Esophagus muscularis mucosa (tissue), 4 donors: ENCODE data around the gene ROBO4. TPM values are rescaled to one million over a fixed set of nuclear protein-coding genes. Genes with fewer than 3 reads are reported as not detected.

Source experiments
- DNase-seq: peaks from one replicate; pipeline ENCODE4 v3.0.0-alpha.2; 2017; ENCODE audit errors: extremely low spot score
- H3K27ac ChIP-seq, 4 donors: fragments of 200-600 bp; sonication (generic); replicated peaks in 1 of 4; 1 replicate in 3 of 4; 2 replicates in 1 of 4; pipeline ENCODE4 v1.5.1; 2016 to 2019; ENCODE audit warnings: mild to moderate bottlenecking in 1 of 4
- H3K27me3 ChIP-seq, 4 donors: fragments of 200-600 bp; sonication (generic); one replicate each; pipeline versions ENCODE4 v1.5.1 to v1.6.0; 2016 to 2019
- H3K36me3 ChIP-seq, 4 donors: fragments of 200-600 bp; sonication (generic); one replicate each; pipeline ENCODE4 v1.5.1; 2016 to 2019
- H3K4me1 ChIP-seq, 4 donors: fragments of 200-600 bp; sonication (generic); one replicate each; pipeline ENCODE4 v1.5.1; 2016 to 2019
- H3K4me3 ChIP-seq, 4 donors: fragments of 200-600 bp; sonication (generic); 1 replicate in 2 of 4; 2 replicates in 2 of 4; pipeline ENCODE4 v1.5.1; 2016 to 2019; ENCODE audit warnings: mild to moderate bottlenecking in 4 of 4, moderate library complexity in 1 of 4
- H3K9me3 ChIP-seq, 4 donors: fragments of 200-600 bp; sonication (generic); 1 replicate in 3 of 4; 2 replicates in 1 of 4; pipeline ENCODE4 v1.5.1; 2016 to 2019
- CTCF ChIP-seq, 3 experiments: fragments of 200-600 bp in 2 of 3; fragments of 450-650 bp in 1 of 3; sonication (generic) in 2 of 3; IDR thresholded peaks; one replicate each; pipeline ENCODE4 v1.5.1; 2017 to 2019; ENCODE audit warnings: antibody characterized with exemption in 3 of 3, mild to moderate bottlenecking in 2 of 3, moderate library complexity in 1 of 3
- EP300 ChIP-seq: sonication (generic); formaldehyde crosslinking; IDR thresholded peaks from one replicate; pipeline ENCODE4 v1.6.1; 2017; ENCODE audit warnings: antibody characterized with exemption
- POLR2A ChIP-seq: fragments of 450-650 bp; IDR thresholded peaks from one replicate; pipeline ENCODE4 v1.6.1; 2017; ENCODE audit warnings: antibody characterized with exemption, moderate library complexity, mild to moderate bottlenecking, low read depth
- POLR2AphosphoS5 ChIP-seq, 2 donors: sonication (generic); formaldehyde crosslinking; IDR thresholded peaks; one replicate each; pipeline ENCODE4 v1.6.1; 2017; ENCODE audit warnings: antibody characterized with exemption in 2 of 2
- WGBS: methylation state at CpG from one replicate; pipeline ENCODE4 v1.1.5; 2018; 5-methylcytosine and 5-hydroxymethylcytosine counted together
- intact Hi-C: fragments of 100-400 bp; cut with DNase I; formaldehyde crosslinking; loops from one replicate; pipeline ENCODE4 v1.15.1; 2023
- total RNA-seq, 4 donors: library from RNA; depleted of rRNA; stranded (reverse); fragments of >200 nt; gene quantifications; one replicate each; pipeline versions ENCODE4 v1.1.0 to v1.2.1, GENCODE V29; 2016

ROBO4 gene
- total RNA-seq, 4 donors from 2014 or later: 16.2 to 49.8 (median 36.7) TPM

DNA sequence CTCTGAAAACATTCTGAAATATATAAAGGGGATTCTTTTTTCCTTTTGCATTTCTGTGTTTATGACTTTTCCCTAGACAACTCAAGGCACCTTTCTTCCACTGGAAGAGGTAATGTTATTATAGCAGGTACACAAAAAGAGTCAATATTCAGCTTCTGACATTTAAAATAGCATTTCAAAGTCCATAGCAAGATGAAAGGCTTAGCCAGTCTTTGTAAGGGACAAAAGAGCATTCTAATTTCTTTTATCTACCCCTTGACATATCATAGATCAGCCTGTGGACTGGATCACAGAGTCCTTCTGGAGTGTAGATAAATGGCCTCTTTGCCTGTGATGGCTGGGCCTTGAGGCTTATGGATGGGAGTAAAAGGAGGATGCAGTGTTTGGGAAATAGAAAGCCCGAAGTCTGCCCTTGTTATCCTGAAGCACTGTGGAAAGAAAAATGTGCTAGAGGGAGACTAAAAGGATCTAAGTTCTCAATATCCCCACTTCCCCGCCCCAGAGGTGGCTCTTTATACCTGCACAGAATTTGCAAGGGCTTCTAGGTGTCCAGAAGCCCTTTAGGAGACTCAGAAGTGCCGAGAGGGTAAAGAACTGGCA lies 39.8 kb upstream of the ROBO4 start:
- DNase-seq: no peak
- Histone ChIP-seq H3K27ac (no peak overlapping the region), H3K9me3 (no peaks in the 10 kb centered on the region), H3K36me3 (no peaks in the 10 kb centered on the region), H3K4me3 (no peak overlapping the region), H3K27me3 (peaks cover 0 to 19% (median 0%) of the 10 kb centered on the region in 4 donors), H3K4me1 (no peaks in the 10 kb centered on the region)
- WGBS: 81% methylated on average over 3 of the region's 3 CpGs
- no peak for TF ChIP-seq CTCF (IDR thresholded peaks at IDR 0.05)
- no peak for TF ChIP-seq POLR2AphosphoS5 (IDR thresholded peaks at IDR 0.05)
- no peak for TF ChIP-seq EP300
- no peak for TF ChIP-seq POLR2A
- intact Hi-C loops: no loop called here

- no peaks in the 10 kb centered on the region for H3K4me1 ChIP-seq
- peaks cover 0 to 19% (median 0%) of the 10 kb centered on the region in 4 donors for H3K27me3 ChIP-seq
- peak within 1 kb of the TSS in 1 of 4 donors; percentile 4 for H3K4me3 ChIP-seq
- no peak within 1 kb of the TSS for H3K27ac ChIP-seq
- 83% methylated on average over 18 of the region's 18 CpGs for WGBS
- intact Hi-C loops: no loop called here
- TF ChIP-seq POLR2AphosphoS5 (IDR thresholded peaks at IDR 0.05) (no peak), POLR2A (no peak), EP300 (no peak), CTCF (IDR thresholded peaks at IDR 0.05) (no peak)
- no peaks in the 10 kb centered on the region for H3K36me3 ChIP-seq
- no peak for DNase-seq
- H3K9me3 ChIP-seq: no peaks in the 10 kb centered on the region
These were observed 38.2 kb upstream of the ROBO4 start, which contains the start of gene HEPACAM for GRCh38 chr11:124935548-124936514. Gene HEPACAM, minus strand, starts transcription at chr11:124936047. Its CDS starts 41 bp downstream, at chr11:124936006.

DNA sequence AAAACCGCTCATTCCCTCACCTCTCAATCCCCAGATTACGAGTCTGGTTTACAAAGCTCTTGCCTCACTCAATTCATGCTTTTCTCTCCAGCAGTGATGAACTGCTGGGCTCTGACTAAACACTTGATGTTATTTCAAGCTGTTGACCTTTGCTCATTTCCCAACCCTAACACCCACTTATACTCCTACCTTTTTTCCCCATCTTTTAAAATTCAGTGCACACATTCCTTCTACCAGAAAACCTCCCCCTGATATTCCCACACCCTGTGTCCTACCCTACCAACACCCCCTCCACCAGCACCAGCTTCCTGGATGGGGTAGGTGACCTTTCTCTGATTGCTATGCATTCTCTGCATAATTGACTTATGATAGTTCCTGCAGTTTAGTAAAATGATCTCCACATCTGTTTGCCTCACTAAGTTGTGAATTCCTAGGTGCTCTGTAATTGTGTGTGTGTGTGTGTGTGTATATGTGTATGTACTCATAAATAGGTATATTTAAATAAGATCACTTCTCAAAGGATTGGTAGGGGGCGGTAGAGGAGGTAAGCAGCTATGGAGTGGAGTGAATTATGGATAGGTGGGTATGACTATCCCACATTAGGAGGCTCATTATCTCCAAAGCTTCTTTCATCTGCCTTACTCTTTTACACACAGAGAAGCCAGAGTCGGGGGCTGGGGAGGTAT lies 37.3 kb upstream of the ROBO4 start:
- TF ChIP-seq EP300 (no peak), CTCF (IDR thresholded peaks at IDR 0.05) (no peak), POLR2AphosphoS5 (IDR thresholded peaks at IDR 0.05) (no peak), POLR2A (no peak)
- Histone ChIP-seq H3K27ac (no peak overlapping the region), H3K9me3 (no peaks in the 10 kb centered on the region), H3K4me3 (no peak overlapping the region), H3K27me3 (peaks cover 0 to 19% (median 0%) of the 10 kb centered on the region in 4 donors), H3K4me1 (no peaks in the 10 kb centered on the region), H3K36me3 (no peaks in the 10 kb centered on the region)
- 60% methylated on average over 4 of the region's 4 CpGs for WGBS
- peak; percentile 21 for DNase-seq
- intact Hi-C loops: no loop called here

DNA sequence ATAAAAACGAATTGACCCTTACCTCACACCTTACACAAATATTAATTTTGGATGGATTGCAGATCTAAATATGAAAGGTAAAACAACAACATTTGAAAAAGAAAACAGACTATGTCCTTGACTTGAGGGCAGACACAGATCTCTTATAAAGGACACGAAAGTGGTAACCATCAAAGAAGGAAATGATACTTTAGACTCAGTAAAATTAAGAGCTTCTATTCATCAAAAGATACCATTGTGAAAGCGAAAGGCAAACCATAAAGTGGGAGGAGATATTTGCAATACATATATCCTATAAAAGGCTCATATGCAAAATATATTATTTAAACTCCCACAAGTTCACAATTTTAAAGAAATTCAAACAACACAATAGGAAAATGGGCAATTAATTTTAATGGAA lies 33.1 kb upstream of the ROBO4 start:
- Histone ChIP-seq H3K27ac (no peak overlapping the region), H3K4me1 (no peaks in the 10 kb centered on the region), H3K27me3 (peaks cover 0 to 14% (median 0%) of the 10 kb centered on the region in 4 donors), H3K36me3 (no peaks in the 10 kb centered on the region), H3K9me3 (no peaks in the 10 kb centered on the region), H3K4me3 (no peak overlapping the region)
- DNase-seq: no peak
- TF ChIP-seq CTCF (IDR thresholded peaks at IDR 0.05): no peak
- intact Hi-C loops: no loop called here
- 74% methylated on average over 3 of the region's 3 CpGs for WGBS
